ENCODE measurements around the gene MAPK14. TPM values are rescaled to one million over a fixed set of nuclear protein-coding genes. Genes with fewer than 3 reads are reported as not detected.
A peak's percentile ranks its signal among the peaks of the same experiment; 100 is the strongest.

MAPK14 gene
- total and polyA plus RNA-seq, 9 of the 15 experiments (the other 6 are each of a cell fraction or from before 2014, with no cell fraction given): 8.8 to 62.7 (median 35.5) TPM

GRCh38 chr6:36098920-36099647 lies 71.5 kb downstream of the MAPK14 start (continued):
- TF ChIP-seq, protein P1, sequence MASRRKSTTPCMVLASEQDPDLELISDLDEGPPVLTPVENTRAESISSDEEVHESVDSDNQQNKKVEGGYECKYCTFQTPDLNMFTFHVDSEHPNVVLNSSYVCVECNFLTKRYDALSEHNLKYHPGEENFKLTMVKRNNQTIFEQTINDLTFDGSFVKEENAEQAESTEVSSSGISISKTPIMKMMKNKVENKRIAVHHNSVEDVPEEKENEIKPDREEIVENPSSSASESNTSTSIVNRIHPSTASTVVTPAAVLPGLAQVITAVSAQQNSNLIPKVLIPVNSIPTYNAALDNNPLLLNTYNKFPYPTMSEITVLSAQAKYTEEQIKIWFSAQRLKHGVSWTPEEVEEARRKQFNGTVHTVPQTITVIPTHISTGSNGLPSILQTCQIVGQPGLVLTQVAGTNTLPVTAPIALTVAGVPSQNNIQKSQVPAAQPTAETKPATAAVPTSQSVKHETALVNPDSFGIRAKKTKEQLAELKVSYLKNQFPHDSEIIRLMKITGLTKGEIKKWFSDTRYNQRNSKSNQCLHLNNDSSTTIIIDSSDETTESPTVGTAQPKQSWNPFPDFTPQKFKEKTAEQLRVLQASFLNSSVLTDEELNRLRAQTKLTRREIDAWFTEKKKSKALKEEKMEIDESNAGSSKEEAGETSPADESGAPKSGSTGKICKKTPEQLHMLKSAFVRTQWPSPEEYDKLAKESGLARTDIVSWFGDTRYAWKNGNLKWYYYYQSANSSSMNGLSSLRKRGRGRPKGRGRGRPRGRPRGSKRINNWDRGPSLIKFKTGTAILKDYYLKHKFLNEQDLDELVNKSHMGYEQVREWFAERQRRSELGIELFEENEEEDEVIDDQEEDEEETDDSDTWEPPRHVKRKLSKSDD (conservative IDR thresholded peaks at IDR 0.05; ENCODE audit: low read length): no peak
- TF ChIP-seq, protein P2, sequence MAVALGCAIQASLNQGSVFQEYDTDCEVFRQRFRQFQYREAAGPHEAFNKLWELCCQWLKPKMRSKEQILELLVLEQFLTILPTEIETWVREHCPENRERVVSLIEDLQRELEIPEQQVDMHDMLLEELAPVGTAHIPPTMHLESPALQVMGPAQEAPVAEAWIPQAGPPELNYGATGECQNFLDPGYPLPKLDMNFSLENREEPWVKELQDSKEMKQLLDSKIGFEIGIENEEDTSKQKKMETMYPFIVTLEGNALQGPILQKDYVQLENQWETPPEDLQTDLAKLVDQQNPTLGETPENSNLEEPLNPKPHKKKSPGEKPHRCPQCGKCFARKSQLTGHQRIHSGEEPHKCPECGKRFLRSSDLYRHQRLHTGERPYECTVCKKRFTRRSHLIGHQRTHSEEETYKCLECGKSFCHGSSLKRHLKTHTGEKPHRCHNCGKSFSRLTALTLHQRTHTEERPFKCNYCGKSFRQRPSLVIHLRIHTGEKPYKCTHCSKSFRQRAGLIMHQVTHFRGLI (CRISPR knock-in tag; IDR thresholded peaks at IDR 0.05): no peak
- TF ChIP-seq, protein P3, sequence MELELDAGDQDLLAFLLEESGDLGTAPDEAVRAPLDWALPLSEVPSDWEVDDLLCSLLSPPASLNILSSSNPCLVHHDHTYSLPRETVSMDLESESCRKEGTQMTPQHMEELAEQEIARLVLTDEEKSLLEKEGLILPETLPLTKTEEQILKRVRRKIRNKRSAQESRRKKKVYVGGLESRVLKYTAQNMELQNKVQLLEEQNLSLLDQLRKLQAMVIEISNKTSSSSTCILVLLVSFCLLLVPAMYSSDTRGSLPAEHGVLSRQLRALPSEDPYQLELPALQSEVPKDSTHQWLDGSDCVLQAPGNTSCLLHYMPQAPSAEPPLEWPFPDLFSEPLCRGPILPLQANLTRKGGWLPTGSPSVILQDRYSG (tag; conservative IDR thresholded peaks at IDR 0.05; ENCODE audit: low read depth): no peak
- TF ChIP-seq, protein P4, sequence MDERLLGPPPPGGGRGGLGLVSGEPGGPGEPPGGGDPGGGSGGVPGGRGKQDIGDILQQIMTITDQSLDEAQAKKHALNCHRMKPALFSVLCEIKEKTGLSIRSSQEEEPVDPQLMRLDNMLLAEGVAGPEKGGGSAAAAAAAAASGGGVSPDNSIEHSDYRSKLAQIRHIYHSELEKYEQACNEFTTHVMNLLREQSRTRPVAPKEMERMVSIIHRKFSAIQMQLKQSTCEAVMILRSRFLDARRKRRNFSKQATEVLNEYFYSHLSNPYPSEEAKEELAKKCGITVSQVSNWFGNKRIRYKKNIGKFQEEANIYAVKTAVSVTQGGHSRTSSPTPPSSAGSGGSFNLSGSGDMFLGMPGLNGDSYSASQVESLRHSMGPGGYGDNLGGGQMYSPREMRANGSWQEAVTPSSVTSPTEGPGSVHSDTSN (CRISPR knock-in tag; IDR thresholded peaks at IDR 0.05; ENCODE audit: low read depth): no peak
- TF ChIP-seq, protein P4 (tag; conservative IDR thresholded peaks at IDR 0.05; ENCODE audit: low read depth): no peak
- TF ChIP-seq CBX1 (IDR thresholded peaks at IDR 0.05; ENCODE audit: low read depth) (no peak), KDM4B (IDR thresholded peaks at IDR 0.05; ENCODE audit: borderline replicate concordance in 2 of 2, low read depth in 1 of 2) (0 out of 4 replicates have a peak, but pooled peaks of 1 of the 2 experiments have one; percentile 87), HOXB6 (CRISPR knock-in tag; IDR thresholded peaks at IDR 0.05; ENCODE audit: borderline replicate concordance) (no peak), PTRF (tag; IDR thresholded peaks at IDR 0.05) (no peak), PHF21A (IDR thresholded peaks at IDR 0.05; ENCODE audit: borderline replicate concordance, low read depth) (no peak), PHF8 (IDR thresholded peaks at IDR 0.05; ENCODE audit: borderline replicate concordance, low read length) (no peak), DNMT1 (IDR thresholded peaks at IDR 0.05) (no peak)
- TF ChIP-seq, protein P5, sequence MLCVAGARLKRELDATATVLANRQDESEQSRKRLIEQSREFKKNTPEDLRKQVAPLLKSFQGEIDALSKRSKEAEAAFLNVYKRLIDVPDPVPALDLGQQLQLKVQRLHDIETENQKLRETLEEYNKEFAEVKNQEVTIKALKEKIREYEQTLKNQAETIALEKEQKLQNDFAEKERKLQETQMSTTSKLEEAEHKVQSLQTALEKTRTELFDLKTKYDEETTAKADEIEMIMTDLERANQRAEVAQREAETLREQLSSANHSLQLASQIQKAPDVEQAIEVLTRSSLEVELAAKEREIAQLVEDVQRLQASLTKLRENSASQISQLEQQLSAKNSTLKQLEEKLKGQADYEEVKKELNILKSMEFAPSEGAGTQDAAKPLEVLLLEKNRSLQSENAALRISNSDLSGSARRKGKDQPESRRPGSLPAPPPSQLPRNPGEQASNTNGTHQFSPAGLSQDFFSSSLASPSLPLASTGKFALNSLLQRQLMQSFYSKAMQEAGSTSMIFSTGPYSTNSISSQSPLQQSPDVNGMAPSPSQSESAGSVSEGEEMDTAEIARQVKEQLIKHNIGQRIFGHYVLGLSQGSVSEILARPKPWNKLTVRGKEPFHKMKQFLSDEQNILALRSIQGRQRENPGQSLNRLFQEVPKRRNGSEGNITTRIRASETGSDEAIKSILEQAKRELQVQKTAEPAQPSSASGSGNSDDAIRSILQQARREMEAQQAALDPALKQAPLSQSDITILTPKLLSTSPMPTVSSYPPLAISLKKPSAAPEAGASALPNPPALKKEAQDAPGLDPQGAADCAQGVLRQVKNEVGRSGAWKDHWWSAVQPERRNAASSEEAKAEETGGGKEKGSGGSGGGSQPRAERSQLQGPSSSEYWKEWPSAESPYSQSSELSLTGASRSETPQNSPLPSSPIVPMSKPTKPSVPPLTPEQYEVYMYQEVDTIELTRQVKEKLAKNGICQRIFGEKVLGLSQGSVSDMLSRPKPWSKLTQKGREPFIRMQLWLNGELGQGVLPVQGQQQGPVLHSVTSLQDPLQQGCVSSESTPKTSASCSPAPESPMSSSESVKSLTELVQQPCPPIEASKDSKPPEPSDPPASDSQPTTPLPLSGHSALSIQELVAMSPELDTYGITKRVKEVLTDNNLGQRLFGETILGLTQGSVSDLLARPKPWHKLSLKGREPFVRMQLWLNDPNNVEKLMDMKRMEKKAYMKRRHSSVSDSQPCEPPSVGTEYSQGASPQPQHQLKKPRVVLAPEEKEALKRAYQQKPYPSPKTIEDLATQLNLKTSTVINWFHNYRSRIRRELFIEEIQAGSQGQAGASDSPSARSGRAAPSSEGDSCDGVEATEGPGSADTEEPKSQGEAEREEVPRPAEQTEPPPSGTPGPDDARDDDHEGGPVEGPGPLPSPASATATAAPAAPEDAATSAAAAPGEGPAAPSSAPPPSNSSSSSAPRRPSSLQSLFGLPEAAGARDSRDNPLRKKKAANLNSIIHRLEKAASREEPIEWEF (CRISPR knock-in tag; IDR thresholded peaks at IDR 0.05): 0 out of 2 replicates have a peak, but pooled peaks have one; percentile 18
